HG03159 (cell line): ENCODE data around the gene TLE4.
"Not testable (repeated sequence)": the region's sequence is repeated elsewhere in the genome, so short reads cannot be mapped to it uniquely, and the experiment has no call there.

Experiments
- ATAC-seq: cut with Tn5 transposase; IDR thresholded peaks from one replicate; pipeline ENCODE4 v1.9.1; 2021; ENCODE audit warnings: mild to moderate bottlenecking, moderate library complexity; ENCODE audit not compliant: unreplicated experiment

TLE4 gene

GRCh38 chr9:79571309-79572031, at the start of gene TLE4:
Gene TLE4 (plus strand): TSS chr9:79571965. CDS start chr9:79572791, 826 bp downstream.
- peak; percentile 87 for ATAC-seq

DNA sequence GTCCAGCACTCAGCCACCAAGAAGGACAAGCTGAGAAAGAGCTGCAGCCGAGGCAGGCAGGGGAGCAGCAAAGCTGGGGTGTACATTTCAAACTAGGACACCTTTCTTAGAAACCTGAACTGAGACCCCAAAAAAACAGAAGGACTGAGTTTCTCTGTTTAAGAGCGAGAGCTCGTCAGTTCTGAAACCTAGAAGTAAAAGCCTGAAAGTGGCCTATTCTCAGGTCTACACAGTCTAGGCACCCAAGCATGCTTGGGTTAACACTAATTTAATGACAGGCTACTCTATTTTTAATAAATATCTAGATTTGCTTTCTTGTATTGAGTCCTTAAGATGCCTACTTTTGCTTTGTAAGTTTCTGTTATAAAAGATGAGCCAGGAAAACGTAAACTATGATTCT, 49.0 kb upstream of the TLE4 start:
- ATAC-seq = no peak

DNA sequence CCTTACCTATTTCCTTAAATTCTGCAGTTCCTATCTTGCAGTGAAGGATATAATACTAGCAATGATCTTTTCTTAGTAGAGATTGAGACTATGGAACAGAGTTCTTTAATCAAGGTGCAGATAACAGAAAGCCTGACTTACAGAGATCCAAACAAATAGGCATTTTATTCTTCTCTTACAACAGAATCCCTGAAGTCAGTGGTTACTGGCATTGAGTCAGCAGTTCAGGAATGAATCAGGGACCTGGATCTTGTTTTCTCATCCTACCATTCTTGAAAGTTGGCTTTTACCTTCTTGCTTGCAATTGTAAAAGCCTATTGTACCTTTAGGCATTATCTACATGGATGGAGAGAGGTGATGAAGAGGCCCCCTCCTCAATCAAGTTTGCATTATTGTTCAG, 47.5 kb upstream of the TLE4 start:
- ATAC-seq = no peak

DNA sequence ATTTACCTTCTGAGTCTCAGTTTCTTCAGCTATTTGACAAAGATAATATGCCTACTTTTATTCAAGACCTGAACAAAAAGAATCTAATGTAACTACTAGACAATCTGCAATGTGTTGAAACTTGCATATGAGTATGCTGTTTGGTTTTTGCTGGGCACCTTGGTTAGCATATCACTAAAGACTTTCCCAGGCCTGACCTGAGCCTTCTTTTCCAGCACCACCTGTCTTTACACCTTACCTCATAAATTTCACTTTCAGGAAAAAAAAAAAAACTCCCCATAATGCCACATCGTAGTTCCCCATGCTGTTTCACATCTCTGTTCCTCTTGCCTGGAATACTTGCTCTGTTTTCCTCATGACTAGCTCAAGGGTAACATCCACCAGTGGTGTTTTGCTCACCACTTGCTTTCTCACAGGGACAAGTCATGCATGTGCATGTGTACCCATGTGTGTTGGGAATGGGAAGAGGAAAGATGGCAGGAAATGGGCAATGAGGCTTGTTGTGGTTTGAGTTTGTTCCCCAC, 45.6 kb upstream of the TLE4 start:
- ATAC-seq = no peak

- ATAC-seq = no peak
Observed at GRCh38 chr9:79535534-79535933, 36.2 kb upstream of the TLE4 start.

DNA sequence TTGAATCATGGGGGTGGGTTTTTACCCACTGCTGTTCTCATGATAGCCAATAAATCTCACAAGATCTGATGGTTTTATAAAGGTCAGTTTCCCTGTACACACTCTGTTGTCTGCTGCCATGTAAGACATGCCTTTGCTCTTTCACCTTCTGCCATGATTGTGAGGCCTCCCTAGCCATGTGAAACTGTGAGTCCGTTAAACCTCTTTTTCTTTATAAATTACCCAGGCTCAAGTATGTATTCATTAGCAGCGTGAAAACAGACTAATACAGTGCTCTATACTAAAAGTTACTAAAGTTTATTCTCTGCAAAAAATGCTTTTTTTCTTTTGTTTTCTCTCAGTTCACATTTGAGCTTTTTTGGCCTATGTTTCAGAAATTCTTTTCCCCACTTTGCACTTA, 33.9 kb upstream of the TLE4 start:
- ATAC-seq = no peak

DNA sequence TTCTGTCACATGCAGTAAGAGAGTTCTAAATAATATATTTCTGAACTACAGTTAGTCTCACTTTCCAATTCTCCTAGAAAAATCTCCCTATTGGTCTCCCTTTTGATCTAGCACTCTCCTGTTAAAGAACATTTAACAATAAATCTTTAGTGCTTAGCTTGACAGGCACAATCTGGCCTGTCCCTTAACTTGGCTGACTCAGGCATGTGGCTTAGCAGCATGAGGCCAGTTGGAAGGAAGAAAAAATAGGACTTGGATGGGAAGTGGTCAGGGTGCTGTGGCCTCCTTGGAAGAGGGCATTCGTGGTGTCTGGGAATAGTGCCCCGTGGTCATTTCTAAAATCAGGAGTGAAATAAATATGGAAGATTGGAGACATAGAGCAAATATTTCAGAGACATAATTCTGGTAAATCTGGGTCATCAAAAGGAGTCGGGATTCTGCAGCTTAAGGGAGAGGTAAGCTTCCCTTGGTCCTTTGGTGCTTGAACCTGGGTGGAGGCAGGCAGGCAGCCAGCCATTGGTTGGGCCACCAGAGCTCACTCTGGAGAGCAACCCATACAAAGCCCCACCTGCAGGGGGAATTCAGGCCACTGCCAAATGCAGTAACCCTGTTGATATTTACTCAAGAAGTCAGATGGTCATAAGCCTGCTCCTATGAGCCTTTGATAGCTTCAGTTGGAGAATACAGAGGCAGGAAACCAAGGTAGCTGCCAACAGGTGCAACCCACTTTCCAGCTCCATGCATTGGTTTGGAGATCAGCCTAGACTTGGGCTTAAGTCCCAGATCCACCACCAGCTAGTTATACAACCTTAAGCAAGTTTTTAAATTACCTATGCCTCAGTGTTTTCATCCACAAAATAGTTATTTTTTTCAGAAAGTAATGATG, 28.8 kb upstream of the TLE4 start:
- no peak for ATAC-seq

- not testable (repeated sequence) for ATAC-seq
Observed at GRCh38 chr9:79544375-79544774, 27.4 kb upstream of the TLE4 start.

GRCh38 chr9:79551586-79551985, 20.2 kb upstream of the TLE4 start:
- ATAC-seq = no peak

DNA sequence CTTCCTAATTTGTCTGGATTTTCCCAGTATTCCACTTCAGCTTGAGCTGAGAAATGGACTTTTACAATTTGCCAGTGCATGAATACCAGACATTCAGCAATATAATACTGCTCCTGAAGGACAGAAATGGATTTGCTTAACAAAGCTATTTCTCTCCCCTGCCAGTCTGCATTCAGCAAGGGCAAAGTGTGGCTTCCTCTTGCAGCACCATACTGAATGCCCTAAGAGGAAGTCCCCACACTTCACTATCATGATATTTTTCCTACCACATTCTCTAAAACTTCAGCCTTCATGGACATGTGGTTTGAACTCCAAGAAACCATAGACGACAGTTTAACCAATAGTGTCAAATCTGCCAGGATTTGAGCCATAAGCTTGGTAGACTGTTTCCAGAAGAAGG, 19.8 kb upstream of the TLE4 start:
- no peak for ATAC-seq

- ATAC-seq = no peak
Observed at GRCh38 chr9:79555474-79556089, 16.2 kb upstream of the TLE4 start.

GRCh38 chr9:79559495-79560181, 12.1 kb upstream of the TLE4 start:
- ATAC-seq = no peak

DNA sequence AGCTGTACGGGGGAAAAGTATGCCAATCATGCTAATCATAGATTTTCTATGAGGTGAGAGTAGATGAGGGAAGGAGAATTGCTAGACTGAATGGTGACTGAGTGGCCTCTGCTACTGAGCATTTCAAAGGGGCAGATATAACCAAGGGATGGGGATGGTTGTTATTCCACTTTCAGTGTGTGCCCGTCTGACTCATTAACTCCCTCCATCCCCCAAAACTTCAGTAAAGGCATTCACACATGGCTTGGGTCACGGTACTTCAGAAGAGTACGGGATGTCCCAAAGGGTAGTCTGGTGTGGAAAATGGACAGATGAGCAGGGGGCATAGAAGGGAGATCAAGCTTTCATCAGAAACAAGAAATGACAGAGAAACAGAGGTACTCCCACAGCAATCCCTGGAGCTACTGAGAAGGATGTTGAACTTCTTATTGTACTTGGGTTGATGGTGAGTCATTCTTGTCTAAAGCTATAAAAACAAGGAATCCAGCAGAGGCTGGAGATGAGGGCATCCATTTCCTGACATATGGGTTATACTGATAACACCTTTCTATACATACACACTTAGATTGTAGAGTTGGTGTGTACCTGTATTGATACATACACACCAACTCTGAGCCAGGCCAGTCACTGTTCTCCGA, 8.9 kb upstream of the TLE4 start:
- no peak for ATAC-seq

DNA sequence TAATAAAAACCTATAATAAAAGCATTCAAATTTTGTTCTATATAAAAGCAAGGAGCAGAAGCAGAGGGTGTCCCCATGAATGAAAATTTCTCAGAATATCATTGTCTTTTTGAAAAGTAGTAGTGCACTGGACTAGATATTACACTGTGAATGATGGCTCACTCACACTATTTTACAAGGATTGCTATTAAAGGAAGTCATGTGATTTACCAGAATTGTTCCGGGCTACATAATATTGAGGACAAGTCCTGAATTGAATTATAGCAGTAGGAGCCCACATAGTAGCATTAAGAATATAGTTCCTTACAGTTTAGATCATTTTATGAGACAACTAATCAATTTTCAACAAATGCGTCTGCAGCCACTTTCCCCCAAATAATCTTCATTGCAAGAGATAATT, 7.7 kb upstream of the TLE4 start:
- ATAC-seq = no peak

DNA sequence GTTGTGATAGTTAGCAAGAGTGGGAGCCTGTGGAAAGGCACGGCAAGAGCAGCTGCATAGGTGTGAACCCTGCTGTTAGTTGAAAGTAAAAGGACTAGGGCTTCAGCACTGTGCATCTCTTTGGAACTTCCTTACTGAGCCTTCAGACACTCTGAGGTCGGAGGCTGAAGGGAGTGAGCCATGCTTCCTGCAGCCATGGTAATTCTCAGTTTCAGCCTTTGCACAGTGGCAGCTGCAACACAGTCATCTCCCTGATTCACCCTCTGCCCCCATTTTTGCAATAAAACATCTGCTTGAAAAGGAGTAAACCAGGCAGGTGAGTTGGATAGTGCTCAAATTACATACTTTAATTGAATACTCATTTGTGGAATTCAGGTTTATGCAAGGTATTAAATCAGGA, 6.5 kb upstream of the TLE4 start:
- ATAC-seq = peak; percentile 91

DNA sequence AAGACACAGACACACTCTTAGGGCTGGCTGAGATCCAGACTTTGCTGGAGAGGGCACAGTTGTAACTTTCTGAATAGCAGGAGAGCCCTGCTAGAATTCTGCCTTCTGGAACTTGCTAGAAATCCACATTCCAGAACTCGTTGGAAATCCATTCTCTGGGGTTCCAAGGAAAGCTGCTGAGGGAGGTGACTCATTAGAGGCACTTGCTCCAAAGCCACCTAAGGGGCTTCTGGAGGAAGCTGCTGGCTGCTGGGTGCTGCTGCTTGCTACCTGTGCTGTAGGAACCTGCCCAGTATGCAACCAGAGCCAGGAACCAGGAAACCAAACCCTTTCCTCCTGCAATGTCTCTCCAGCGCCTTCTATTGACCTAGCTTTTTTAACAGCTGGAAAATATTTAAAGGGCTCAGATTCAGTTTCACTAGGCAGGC, 4.1 kb upstream of the TLE4 start:
- ATAC-seq = no peak

GRCh38 chr9:79568337-79569101, 3.2 kb upstream of the TLE4 start:
- ATAC-seq = no peak

- no peak for ATAC-seq
Observed at GRCh38 chr9:79569814-79570447, 1.8 kb upstream of the TLE4 start.
